Loucy (cell line): ENCODE results near the gene ARL8B.

Experiments
- EZH2phosphoT487 ChIP-seq: fragments of 200-600 bp; IDR thresholded peaks from 2 replicates; pipeline ENCODE4 v1.6.1; 2018; ENCODE audit warnings: antibody characterized with exemption, mild to moderate bottlenecking, moderate library complexity, borderline replicate concordance
- TF ChIP-seq, protein P1 (sequence below): fragments of 200-600 bp; sonication (generic); conservative IDR thresholded peaks from 2 replicates; pipeline ENCODE4 v1.5.1; 2014; ENCODE audit warnings: mild to moderate bottlenecking, antibody characterized with exemption, low read length

DNA sequence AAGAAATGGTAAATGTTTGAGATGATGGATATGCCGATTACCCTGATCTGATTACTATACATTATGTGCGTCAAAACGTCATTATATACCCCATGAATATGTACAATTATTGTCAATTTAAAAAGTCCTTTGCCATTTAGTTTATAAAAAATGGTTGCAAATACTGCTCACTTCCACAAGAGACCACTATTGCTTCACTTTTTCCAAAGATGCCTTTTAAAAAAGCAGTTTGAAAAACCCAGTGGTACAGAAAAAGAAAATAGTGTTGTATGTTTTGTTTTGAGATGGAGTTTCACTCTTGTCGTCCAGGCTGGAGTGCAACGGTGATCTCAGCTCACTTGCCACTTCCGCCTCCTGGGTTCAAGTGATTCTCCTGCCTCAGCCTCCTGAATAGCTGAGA is 104.7 kb downstream of the ARL8B start:
- TF ChIP-seq, protein P1, sequence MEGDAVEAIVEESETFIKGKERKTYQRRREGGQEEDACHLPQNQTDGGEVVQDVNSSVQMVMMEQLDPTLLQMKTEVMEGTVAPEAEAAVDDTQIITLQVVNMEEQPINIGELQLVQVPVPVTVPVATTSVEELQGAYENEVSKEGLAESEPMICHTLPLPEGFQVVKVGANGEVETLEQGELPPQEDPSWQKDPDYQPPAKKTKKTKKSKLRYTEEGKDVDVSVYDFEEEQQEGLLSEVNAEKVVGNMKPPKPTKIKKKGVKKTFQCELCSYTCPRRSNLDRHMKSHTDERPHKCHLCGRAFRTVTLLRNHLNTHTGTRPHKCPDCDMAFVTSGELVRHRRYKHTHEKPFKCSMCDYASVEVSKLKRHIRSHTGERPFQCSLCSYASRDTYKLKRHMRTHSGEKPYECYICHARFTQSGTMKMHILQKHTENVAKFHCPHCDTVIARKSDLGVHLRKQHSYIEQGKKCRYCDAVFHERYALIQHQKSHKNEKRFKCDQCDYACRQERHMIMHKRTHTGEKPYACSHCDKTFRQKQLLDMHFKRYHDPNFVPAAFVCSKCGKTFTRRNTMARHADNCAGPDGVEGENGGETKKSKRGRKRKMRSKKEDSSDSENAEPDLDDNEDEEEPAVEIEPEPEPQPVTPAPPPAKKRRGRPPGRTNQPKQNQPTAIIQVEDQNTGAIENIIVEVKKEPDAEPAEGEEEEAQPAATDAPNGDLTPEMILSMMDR: peak; percentile 69
- no peak for TF ChIP-seq EZH2phosphoT487
